ENCODE measurements around the gene ELAVL4.

ELAVL4 gene

GRCh38 chr1:50108497-50109059 lies at the start of gene ELAVL4:
Gene ELAVL4 (plus strand): TSS chr1:50108920. CDS start chr1:50109190, 270 bp downstream.
- DNase-seq (ENCODE audit: low read depth in 2 of 2): no peak

- DNase-seq (ENCODE audit: low read depth in 2 of 2): no peak
These were observed 48.4 kb upstream of the ELAVL4 start for GRCh38 chr1:50060279-50060678.

- no peak for DNase-seq (ENCODE audit: low read depth in 2 of 2)
These were observed 41.9 kb upstream of the ELAVL4 start for GRCh38 chr1:50066806-50067205.

GRCh38 chr1:50074931-50075330 lies 33.8 kb upstream of the ELAVL4 start:
- no peak for DNase-seq (ENCODE audit: low read depth in 2 of 2)

- DNase-seq (ENCODE audit: low read depth in 2 of 2): no peak
These were observed 31.4 kb upstream of the ELAVL4 start for GRCh38 chr1:50077273-50077672.

GRCh38 chr1:50080904-50081586 lies 27.7 kb upstream of the ELAVL4 start:
- no peak for DNase-seq (ENCODE audit: low read depth in 2 of 2)

- DNase-seq (ENCODE audit: low read depth in 2 of 2): no peak
These were observed 24.3 kb upstream of the ELAVL4 start for GRCh38 chr1:50084389-50084788.

- no peak for DNase-seq (ENCODE audit: low read depth in 2 of 2)
These were observed 17.7 kb upstream of the ELAVL4 start for GRCh38 chr1:50091068-50091467.

- DNase-seq (ENCODE audit: low read depth in 2 of 2): no peak
These were observed 13.0 kb upstream of the ELAVL4 start for GRCh38 chr1:50095716-50096115.

GRCh38 chr1:50097021-50097679 lies 11.6 kb upstream of the ELAVL4 start:
- DNase-seq (ENCODE audit: low read depth in 2 of 2): no peak

- DNase-seq (ENCODE audit: low read depth in 2 of 2): no peak
These were observed 10.9 kb upstream of the ELAVL4 start for GRCh38 chr1:50097791-50098190.

- no peak for DNase-seq (ENCODE audit: low read depth in 2 of 2)
These were observed 10.1 kb upstream of the ELAVL4 start for GRCh38 chr1:50098591-50099021.

- no peak for DNase-seq (ENCODE audit: low read depth in 2 of 2)
These were observed 9.1 kb upstream of the ELAVL4 start for GRCh38 chr1:50099654-50100053.

- no peak for DNase-seq (ENCODE audit: low read depth in 2 of 2)
These were observed 5.1 kb upstream of the ELAVL4 start for GRCh38 chr1:50103615-50104081.

- no peak for DNase-seq (ENCODE audit: low read depth in 2 of 2)
These were observed 3.3 kb upstream of the ELAVL4 start for GRCh38 chr1:50105433-50105832.

- no peak for DNase-seq (ENCODE audit: low read depth in 2 of 2)
These were observed 2.5 kb upstream of the ELAVL4 start for GRCh38 chr1:50106095-50106761.

- DNase-seq (ENCODE audit: low read depth in 2 of 2): no peak
These were observed 396 bp downstream of the ELAVL4 start for GRCh38 chr1:50109116-50109515.

- DNase-seq (ENCODE audit: low read depth in 2 of 2): no peak
These were observed 941 bp downstream of the ELAVL4 start for GRCh38 chr1:50109647-50110075.

GRCh38 chr1:50110151-50110550 lies 1.4 kb downstream of the ELAVL4 start:
- DNase-seq (ENCODE audit: low read depth in 2 of 2): no peak

GRCh38 chr1:50110656-50111055 lies 1.9 kb downstream of the ELAVL4 start:
- DNase-seq (ENCODE audit: low read depth in 2 of 2): no peak

GRCh38 chr1:50111503-50111902 lies 2.8 kb downstream of the ELAVL4 start:
- no peak for DNase-seq (ENCODE audit: low read depth in 2 of 2)

GRCh38 chr1:50112193-50112592 lies 3.5 kb downstream of the ELAVL4 start:
- no peak for DNase-seq (ENCODE audit: low read depth in 2 of 2)

All from stimulated activated CD4-positive, alpha-beta T cell treated with anti-CD3 and anti-CD28 coated beads, Interleukin-4, amount 100 ng/mL, for 48 hours (primary cell).